NCI-H187 treated with DMSO at 0.1 percent for 48 hours (cell line): ENCODE results near the gene SESN2.
"Not testable (repeated sequence)": the region's sequence is repeated elsewhere in the genome, so short reads cannot be mapped to it uniquely, and the experiment has no call there.

Experiments
- DNase-seq: peaks from one replicate; lab custom pipeline; 2025; lab: John Stamatoyannopoulos, UW

The SESN2 gene

DNA sequence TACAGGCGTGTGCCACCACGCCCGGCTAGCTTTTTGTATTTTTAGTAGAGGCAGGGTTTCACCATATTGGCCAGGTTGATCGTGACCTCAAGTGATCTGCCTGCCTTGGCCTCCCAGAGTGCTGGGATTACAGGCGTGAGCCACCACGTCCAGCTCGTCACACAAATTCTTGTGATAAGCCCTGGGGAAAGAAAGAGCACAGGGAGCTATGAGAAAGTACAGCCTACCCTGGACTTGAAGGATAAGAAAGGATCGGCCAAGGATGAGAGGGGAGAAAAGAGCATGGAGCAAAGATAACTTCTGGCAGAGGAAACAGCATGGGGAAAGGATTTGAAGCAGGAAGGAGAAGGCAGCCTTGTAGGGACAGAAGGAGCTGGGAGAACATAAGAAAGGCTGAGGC lies 29.2 kb downstream of the SESN2 start:
- no peak for DNase-seq

DNA sequence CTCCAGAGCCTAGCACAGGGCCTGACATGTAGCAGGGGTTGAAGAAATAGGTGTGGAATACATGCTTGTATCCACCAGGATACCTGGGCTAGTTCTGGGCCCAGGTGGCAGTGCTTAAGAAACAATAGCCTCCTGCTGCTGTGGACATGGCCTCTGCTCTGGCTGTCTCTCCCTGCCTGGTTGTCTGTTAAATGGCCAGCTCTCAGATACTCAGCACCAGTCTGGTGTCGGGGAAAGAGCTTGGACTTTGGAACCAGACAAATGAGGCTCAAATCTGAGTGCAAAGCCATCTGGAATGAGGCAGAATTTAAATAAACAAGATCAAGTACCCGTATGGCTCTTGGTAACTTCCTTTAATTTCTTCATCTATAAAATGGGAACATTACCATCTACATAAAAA lies 31.5 kb downstream of the SESN2 start:
- DNase-seq, result no peak

DNA sequence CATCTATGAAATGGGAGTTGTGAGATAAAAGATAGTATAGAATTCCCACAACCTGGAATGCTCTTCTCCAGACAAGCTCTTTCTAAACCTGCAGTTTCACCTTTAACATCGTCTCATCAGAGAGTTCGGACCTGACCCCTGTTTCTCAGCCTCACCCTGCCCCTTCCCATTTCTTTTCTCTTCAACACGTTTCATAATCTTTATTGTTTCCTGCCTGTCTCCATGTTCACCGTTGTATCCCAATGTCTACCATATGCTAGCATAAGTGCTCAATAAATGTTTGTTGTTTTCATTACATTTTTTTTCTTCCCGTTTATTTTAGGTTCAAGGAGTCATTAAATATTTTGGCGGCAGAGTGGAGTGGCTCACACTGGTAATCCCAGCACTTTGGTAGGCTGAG lies 32.4 kb downstream of the SESN2 start:
- no peak for DNase-seq

DNA sequence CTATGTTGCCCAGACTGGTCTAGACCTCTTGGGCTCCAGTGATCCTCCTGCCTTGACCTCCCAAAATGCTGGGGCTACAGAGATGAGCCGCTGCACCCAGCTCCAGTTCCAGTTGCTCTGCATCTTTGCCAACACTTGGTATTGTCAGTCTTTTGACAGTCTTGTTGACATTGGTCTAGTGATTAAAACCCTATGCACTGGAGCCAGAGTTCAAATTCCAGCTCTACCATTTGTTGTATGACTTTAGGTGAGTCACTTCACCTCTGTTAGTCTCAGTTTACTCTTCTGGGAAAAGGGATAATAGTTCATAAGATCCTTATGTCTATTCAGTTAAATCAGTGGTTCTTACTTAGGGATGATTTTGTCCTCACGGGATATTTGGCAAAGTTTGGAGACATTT lies 36.6 kb downstream of the SESN2 start:
- DNase-seq, result no peak

DNA sequence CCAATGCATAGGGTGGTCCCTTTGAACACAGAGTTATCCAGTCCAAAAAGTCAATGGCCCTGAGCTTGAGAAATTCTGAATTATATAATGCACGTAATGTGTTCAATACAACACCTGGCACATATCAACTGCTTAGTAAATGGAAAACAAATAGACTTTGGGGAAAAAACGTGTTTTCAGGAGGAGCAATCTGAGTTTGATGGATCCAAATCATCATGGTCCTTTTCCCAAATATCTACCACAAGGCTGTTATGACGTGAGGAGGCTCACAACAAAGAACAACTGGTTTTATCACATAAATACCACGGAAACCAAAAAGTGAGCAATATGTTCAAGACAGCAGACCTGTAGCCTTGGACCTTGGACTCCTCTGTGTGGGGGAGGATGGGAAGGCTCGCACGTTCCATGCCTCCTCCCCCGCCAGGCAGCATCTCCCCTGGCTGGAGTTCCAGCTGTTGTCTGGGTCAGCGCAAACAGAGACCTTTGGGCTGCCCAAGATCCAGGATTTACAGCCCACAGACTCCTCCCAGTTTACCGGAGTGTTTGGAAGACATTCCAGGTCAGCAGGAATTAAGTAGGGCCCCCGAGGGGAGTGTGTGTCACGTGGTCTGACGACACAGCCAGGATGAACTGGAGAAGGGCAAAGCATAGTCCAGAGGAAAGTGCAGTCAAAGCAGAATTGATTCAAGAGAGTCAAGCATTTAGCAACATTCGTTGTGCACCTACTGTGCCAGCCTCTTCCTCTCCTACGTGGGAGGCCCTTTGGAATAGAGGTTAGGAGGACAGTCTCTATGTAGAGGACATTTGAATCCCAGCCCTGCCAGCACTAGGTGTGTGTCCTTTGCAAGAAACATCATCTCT lies 37.3 kb downstream of the SESN2 start:
- DNase-seq, result no peak

DNA sequence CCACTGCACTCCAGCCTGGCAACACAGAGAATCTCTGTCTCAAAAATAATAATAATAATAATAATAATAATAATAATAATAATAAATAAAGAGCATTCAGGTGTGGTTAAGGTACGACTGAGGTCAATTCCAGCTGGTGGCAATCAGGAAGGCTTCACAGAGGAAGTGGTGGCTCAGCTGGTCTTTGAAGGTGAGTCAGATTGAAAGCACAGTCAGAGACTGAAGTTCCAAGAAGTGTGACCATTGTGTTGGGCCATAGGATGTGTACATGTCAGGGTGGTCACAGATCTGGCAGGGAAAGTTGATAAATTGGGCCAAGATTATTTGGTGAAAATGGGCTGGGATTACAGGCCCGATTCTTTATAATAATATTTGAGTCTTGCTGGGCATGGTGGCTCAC lies 38.5 kb downstream of the SESN2 start:
- no peak for DNase-seq

DNA sequence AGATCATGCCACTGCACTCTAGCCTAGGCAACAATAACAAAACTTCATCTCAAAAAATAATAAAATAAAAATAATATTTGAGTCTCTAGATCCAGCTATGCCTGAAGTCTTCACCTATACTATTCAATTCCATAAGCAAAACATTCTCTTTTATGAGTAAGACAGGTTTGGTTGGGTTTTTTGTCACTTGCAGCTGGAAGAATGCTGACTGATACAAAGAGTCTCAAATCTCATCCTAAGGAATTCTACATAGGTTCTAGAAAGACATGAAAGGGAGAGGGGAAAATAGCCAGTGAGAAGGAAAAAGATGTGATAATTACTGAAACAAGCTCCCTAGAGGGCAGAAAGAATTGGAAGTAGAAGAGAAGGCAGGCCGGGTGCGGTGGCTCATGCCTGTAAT lies 39.1 kb downstream of the SESN2 start:
- DNase-seq, result no peak

DNA sequence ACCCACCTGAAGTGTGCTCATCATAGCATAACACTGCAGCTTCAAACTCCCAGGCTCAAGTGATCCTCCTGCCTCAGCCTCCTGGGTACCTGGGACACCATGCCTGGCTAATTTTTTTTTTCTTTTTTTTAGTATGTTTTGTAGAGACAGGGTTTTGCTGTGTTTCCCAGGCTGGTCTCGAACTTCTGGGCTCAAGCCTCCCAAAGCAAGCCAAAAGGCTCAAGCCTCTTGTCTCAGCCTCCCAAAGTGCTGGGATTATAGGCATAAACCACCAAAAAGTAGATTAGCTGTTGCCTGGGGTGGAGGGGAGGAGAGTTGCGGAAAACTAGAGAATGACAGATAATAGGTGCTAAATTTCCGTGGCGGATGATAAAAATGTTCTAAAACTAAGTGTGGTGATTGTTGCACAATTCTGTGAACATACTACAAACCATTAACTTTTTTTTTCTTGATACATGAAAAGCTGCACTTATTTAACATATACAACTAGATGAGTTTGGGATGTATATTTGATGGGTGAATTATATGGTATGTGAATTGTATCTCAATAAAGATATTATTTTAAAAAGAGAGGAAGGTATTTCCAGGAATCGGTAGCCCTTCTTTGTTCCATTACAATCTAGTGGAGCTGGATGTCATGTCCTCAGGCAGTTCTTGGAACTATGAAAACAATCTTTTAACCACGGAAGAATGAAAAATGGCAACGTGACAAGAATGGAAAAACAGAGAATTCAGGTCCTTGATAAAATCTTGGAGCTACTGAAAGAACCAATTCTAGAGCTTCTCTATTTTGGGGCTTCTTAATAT lies 42.3 kb downstream of the SESN2 start:
- no peak for DNase-seq

DNA sequence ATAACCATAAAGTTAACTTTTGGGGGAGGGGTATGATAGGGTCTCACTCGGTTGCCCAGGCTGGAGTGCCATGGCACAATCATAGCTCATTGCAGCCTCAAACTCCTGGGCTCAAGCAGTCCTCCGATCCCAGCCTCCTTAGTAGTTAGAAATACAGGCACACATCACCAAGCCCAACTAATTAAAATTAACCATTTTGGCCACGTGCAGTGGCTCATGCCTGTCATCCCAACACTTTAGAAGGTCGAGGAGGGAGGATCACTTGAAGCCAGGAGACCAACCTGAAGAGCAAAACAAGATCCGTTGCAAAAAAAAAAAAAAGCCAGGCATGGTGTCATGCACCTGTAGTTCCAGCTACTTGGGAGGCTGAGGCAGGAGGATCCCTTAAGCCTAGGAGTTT lies 42.9 kb downstream of the SESN2 start:
- DNase-seq, result no peak

DNA sequence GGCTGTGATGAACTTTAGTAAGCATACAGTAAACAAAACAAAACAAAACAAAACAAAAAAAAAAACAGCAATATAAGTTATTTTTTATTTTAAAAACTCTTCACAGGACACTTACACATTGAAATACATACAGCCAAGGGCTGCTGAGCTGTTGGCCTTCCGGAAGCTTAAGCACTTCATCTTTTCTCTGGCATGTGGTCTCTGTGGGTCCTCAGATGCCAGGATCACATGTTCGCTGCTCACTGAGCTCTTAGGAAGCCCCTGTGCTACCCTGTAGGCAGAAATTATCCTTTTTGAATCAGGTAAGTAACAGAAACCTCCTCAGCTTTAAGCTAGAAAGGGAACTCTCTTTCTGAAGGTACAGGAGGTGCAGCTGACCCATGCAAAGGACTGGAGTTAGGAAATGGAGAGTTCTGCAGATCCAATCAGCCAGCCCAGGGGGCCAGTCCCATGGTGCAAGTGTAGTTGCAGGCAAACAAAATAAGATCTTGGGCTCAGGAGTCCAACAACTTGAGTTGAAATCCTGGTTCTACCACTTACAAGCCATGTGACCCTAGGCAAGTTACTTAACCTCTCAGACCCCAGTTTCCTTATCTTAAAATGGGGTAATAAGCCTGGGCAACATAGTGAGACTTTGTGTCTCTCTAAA lies 47.1 kb downstream of the SESN2 start:
- no peak for DNase-seq

DNA sequence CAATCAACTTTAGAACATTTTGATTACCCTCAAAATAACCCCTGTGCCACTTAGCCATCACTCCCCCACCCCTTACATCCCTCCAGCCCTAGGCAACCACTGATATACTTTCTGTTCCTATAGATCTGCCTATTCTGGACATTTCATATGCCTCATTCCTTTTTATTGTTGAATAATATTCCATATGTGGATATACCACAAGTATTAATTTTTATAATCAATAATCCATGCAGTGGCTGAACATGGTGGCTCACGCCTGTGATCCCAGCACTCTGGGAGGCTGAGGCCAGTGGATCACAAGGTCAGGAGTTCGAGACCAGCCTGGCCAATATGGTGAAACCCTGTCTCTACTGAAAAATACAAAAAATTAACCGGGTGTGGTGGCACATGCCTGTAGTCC lies 49.4 kb downstream of the SESN2 start:
- DNase-seq, result no peak

DNA sequence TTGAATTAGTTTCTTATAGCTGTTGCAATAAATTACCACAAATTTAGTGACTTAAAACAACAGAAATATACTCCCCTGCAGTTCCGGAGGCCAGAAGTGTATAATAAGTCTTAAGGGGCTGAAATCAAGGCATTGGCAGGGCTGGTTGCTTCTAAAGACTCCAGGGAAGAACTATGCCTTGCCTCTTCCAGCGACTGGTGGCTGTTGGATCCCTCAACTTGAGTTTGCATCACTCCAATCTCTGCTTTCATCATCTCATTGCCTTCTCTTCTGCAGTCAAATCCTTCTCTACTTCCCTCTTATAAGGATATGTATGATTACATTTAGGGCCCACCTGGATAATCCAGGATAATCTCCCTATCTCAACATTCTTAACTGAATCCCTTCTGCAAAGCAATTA lies 50.4 kb downstream of the SESN2 start:
- DNase-seq, result no peak

DNA sequence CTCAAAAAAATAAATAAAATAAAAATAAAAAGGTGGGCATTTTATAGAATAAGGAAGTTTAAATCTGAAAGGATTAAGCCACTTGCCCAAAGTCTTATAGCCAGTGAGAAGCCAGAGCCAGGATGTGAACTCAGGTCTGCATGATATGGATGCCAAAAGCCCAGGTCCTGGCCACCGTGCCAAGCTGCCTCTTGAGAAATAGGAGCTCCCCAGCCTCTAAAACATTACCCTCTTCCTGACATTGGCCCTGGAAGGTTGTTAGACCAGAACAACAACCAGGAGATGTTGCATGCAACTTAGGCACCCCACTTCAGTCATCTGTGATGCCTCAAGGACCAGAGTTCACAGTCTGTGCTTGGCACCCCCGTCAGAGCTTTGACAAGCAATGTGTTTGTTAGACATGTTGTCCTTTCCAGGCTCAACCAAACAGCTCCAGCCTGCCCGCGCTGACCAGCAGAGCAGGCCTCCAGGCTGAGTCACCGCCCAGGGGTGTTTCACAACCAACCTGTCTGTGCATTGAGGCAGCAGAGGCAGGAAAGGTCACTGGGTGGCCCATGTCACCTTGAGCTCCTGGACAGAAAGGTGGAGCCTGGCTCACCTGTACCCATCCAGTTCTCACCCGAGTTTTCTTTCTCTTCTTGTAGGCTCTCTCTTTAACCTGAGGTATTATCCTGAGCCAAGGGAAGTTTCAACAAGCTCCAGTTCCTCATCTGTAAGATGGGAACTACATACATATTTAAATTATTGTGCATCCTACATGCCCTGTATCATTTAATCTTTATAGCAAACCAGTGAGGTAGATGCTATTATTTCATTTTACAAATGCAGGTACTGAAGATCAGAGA lies 54.6 kb downstream of the SESN2 start:
- no peak for DNase-seq

DNA sequence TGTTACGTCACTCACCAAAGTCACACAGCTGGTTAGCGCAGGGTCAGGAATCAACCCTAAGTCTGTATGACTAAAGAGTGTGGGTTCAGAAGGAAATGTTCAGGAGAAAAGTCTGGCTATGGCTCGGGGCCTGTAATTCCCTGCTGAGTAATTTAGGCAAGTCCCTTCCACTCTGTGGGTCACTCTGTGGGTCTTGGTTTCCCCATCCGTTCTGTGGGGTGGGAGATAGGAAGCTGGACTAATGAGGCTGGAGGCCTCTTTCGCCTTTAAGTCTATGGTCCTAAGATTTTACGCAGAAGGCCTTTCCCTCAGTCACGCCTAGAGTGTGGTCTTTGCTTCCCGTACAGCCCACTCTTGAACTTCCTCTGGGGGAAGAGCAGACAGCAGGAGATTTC lies 55.2 kb downstream of the SESN2 start:
- DNase-seq, result no peak

DNA sequence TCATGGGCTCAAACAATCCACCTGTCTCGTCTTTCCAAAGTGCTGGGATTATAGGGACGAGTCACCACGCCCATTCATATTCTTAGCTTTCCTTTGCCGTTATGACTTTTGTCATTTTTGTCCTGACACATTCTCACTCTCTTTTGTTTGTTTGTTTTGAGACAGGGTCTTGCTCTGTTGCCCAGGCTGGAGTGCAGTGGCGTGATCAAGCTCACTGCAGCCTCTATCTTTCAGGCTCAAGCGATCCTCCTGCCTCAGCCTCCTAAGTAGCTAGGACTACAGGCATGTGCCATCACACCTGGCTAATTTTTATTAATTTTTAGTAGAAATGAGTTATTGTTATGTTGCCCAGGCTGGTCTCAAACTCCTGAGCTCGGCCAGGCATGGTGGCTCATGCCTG lies 57.7 kb downstream of the SESN2 start:
- DNase-seq, result no peak

DNA sequence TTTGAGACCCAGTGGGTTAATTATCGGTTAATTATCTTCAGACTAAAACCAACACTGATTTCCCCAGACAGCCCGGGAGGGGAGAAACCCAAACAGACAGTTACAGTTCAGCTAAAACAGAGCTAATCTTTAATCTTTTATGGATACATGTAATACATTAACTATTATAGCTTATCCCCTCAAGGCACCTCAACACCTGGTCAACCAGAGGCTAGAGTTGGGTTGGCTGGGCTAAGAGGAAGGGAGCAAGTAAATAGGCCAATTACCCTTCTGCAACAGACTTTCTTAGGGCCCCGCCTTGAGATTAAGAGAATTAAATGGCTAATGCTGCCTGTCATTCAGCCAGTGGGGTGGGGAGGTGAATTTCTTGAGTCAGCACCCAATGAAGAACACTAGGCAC lies 62.9 kb downstream of the SESN2 start:
- no peak for DNase-seq

DNA sequence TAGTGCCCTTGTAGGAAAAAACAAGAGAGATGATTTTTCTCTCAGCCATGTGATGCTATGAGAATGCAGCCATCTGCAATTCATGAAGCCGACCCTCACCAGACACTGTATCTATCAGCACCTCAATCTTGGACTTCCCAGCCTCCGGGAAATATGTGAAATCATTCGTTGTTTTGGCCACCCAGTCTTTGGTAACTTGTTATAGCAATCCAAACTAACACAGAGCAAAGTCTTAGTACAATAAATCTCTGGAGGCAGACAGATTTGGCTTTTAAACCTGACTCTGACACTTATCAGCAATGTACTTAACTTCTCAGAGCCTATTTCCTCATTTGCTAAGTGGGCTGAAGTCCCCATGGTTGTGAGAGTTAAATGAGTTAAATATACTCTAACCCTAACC lies 64.4 kb downstream of the SESN2 start:
- no peak for DNase-seq

DNA sequence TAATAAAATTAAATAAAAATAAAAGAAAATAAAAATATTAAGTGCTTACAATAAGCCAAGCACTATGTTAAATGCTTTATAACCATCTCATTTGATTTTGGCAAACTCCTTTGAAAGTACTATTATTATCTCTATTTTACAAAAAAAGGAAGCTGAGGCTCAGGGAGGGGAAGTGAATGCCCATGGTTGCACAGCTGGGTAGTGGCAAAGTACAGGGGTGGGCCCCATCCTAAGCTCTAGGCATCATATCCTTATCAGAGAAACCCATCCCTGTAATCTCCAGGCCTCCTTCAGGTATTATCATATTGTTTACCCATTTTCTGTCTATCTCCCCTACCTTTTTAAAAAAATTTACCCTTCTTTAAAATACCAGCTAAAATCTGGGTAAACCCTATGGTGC lies 67.2 kb downstream of the SESN2 start:
- DNase-seq, result no peak

DNA sequence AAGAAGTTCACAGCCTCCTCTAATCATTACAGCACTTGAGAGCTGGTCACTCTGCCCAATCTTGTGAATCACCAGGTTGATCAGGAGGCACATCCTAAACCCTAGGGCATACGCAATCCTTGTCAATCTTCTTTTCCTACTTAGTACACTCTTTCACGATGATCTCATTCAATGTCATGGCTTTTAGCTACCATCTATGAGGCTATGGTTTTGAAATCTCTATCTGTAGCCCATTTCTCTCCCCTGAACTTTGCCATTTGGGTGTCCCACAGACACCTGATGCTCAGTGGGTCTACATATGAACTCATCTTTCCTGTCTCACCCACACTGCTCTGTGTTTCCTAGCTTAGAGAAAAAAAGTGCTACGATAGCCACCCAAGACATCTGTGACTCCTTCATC lies 67.7 kb downstream of the SESN2 start:
- no peak for DNase-seq

DNA sequence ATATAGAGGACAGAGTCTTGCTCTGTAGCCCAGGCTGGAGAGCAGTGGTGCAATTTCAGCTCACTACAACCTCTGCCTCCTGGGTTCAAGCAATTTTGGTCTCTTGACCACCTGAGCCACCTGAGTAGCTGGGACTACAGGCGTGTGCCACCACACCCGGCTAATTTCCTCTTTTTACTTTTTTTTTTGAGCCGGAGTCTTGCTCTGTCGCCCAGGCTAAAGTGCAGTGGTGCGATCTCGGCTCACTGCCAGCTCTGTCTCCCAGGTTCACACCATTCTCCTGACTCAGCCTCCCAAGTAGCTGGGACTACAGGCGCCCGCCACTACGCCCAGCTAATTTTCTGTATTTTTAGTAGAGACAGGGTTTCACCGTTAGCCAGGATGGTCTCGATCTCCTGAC lies 68.1 kb downstream of the SESN2 start:
- not testable (repeated sequence) for DNase-seq

DNA sequence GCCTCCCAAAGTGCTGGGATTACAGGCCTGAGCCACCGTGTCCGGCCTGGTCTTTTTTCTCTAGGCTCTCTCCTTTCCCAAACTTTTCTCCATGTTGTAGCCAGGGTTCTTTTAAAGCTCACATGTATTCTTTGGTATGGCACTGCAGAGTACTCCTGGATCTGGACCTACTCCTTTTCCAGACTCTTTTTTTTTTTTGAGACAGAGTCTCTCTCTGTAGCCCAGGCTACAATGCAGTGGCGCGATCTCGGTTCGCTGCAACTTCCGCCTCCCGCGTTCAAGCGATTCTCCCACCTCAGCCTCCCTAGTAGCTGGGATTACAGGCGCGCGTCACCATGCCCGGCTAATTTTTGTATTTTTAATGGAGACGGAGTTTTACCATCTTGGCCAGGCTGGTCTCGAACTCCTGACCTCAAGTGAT lies 68.9 kb downstream of the SESN2 start:
- no peak for DNase-seq
